ENCODE data around the gene HSD17B13. TPM values are rescaled to one million over a fixed set of nuclear protein-coding genes. Genes with fewer than 3 reads are reported as not detected.

HSD17B13 gene, protein sequence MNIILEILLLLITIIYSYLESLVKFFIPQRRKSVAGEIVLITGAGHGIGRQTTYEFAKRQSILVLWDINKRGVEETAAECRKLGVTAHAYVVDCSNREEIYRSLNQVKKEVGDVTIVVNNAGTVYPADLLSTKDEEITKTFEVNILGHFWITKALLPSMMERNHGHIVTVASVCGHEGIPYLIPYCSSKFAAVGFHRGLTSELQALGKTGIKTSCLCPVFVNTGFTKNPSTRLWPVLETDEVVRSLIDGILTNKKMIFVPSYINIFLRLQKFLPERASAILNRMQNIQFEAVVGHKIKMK
- total RNA-seq, result under 0.01 TPM in 1 of 2 replicates, not detected in the other

DNA sequence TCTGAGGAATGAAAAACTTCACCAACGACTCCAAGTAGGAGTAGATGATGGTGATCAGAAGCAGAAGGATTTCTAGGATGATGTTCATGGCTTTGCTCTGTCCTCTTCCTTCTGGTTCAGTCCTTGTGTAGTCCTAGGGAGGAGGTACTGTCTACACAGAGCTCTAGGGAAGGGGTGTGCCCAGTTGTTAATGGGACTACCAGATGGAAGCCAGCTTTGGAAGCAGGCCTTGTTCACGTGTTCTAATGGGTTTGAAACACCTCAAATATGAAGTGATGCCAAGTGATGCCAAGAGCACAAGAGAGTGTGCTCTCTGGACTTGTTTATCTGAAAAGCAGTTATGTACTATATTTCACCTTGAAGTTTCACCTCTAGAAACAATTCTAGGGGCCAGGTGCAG is at the start of gene HSD17B13:
Gene HSD17B13 (minus strand): TSS at position 129 of the 400 bp plus-strand sequence. CDS start 41 bp downstream, at position 88.

Small RNA genes within 50 kb of the gene (small RNA-seq; reads per million reads assigned to genes)
- not detected for gene MIR5705

Other genes with a start within 250 kb of the HSD17B13 start
- gene KLHL8, start 102.3 kb downstream of the HSD17B13 start, total RNA-seq, result 8.5 and 10.3 TPM in 2 replicates
- gene HSD17B11, start 68.3 kb upstream of the HSD17B13 start, total RNA-seq, result 31.2 and 37.2 TPM in 2 replicates
- 12.7 and 17.3 TPM in 2 replicates for gene NUDT9, start 99.7 kb upstream of the HSD17B13 start, total RNA-seq
- gene SPARCL1, start 206.5 kb upstream of the HSD17B13 start, total RNA-seq, result 3.6 and 4.2 TPM in 2 replicates

All from vein endothelial cell (primary cell).